Measurements from ENCODE around the gene FRY. TPM values are rescaled to one million over a fixed set of nuclear protein-coding genes. Genes with fewer than 3 reads are reported as not detected.

FRY gene
- total RNA-seq, 2 experiments from 2014 or later = 0.52 to 0.58 TPM

DNA sequence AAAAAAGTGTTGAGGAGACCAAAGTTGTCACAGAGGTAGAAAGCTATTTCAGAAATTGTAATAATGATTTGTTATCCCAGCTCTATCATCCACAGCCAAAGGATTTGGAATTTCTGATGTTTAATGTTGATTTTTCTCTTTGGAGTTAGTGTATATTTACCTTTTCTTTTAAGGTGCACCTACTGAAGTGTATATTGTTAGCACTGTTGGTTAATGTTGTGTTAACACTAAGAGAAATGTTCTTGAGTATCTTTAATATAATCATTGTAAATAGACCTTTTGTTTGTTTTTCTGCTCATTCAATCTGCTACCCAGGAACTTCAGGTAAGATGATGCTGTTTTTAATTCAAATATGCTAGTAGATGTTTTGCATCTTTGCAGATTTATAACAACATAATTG is 226.1 kb downstream of the FRY start:
- no peaks in the 10 kb centered on the region for H3K4me1 Mint-ChIP-seq
- no peak overlapping the region for H3K4me3 Mint-ChIP-seq
- H3K27ac Mint-ChIP-seq = no peak overlapping the region
- no peaks in the 10 kb centered on the region for H3K27me3 Mint-ChIP-seq
- H3K36me3 Mint-ChIP-seq = no peaks in the 10 kb centered on the region
- no peak for DNase-seq
- no peaks in the 10 kb centered on the region for H3K9me3 Mint-ChIP-seq

DNA sequence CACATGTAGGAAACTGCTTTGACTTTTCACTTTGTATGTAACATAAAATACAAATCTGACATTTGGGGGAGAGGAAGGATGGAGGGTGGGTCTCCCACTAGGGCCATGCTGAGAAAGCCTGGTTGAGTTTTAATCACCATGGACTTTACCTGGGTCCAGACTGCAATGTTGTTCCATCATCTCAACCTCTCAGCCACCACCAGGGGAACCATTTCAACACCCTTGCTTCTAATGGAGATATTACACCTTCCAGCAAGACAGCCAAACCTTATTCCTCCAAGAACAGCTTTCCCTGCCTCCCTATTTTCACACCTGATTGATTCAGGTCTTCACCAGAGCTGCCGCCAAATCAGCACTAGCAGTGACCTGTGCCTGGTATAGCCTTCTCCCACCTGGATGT is 227.5 kb downstream of the FRY start:
- Mint-ChIP-seq H3K4me3 (no peak overlapping the region), H3K4me1 (no peaks in the 10 kb centered on the region), H3K27ac (no peak overlapping the region), H3K36me3 (no peaks in the 10 kb centered on the region), H3K9me3 (no peaks in the 10 kb centered on the region), H3K27me3 (no peaks in the 10 kb centered on the region)
- no peak for DNase-seq

DNA sequence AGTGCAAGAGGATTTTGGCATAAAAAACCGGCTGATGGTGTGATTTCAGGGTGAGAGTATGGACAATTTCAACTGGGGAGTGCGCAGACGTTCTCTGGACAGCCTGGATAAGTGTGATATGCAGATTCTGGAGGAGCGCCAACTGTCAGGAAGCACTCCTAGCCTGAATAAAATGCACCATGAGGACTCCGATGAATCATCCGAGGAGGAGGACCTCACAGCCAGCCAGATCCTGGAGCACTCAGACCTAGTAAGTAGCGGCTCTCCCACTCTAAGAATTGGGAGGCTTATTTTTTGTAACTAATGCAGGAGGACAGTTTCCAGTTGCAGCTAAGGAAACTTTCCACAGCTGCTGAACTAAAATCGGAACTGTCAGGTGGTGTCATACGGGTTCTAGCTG is 230.0 kb downstream of the FRY start:
- H3K9me3 Mint-ChIP-seq = no peaks in the 10 kb centered on the region
- no peak for DNase-seq
- no peak overlapping the region for H3K27ac Mint-ChIP-seq
- no peak overlapping the region for H3K4me3 Mint-ChIP-seq
- H3K4me1 Mint-ChIP-seq = peaks cover 4% of the 10 kb centered on the region
- H3K36me3 Mint-ChIP-seq = no peaks in the 10 kb centered on the region
- H3K27me3 Mint-ChIP-seq = no peaks in the 10 kb centered on the region

DNA sequence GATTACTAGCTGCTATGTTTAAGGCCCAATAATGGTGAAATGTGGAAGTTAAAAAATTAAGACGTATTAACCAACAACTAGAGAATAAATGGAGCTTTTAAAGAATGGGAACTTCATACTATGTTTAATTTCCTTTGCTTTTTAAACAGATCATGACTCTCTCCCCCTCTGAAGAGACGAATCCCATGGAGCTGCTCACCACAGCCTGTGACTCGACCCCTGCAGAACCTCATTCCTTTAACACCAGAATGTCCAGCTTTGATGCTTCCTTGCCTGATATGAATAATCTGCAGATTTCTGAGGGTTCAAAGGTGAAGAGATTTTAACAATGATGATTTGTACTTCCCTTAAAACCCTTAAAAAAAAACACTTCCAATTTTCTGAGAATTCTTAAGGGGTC is 230.6 kb downstream of the FRY start:
- H3K4me3 Mint-ChIP-seq = no peak overlapping the region
- no peaks in the 10 kb centered on the region for H3K27me3 Mint-ChIP-seq
- no peaks in the 10 kb centered on the region for H3K36me3 Mint-ChIP-seq
- H3K4me1 Mint-ChIP-seq = peaks cover 4% of the 10 kb centered on the region
- DNase-seq = no peak
- H3K9me3 Mint-ChIP-seq = no peaks in the 10 kb centered on the region
- no peak overlapping the region for H3K27ac Mint-ChIP-seq

DNA sequence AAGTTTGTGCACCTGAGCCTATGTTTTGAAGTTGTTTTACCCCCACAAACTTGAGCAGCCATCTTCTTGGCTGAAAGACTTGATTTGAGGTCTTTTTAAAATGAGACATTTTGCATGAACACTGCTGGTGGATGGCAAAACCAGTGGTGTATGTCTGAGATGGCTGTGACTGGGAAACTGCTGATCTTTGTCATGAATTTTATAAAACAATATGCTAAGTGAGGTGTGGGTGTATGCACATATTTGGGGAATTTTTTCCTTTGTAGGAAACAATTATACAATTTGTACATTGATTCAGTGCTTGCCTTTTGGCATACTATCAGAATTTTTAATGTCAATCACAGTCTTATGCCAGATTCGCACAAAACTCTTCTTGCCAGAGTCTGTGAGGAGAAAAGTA is 231.0 kb downstream of the FRY start:
- Mint-ChIP-seq H3K27me3 (no peaks in the 10 kb centered on the region), H3K4me1 (peaks cover 4% of the 10 kb centered on the region), H3K4me3 (no peak overlapping the region), H3K27ac (no peak overlapping the region), H3K9me3 (no peaks in the 10 kb centered on the region), H3K36me3 (no peaks in the 10 kb centered on the region)
- no peak for DNase-seq

DNA sequence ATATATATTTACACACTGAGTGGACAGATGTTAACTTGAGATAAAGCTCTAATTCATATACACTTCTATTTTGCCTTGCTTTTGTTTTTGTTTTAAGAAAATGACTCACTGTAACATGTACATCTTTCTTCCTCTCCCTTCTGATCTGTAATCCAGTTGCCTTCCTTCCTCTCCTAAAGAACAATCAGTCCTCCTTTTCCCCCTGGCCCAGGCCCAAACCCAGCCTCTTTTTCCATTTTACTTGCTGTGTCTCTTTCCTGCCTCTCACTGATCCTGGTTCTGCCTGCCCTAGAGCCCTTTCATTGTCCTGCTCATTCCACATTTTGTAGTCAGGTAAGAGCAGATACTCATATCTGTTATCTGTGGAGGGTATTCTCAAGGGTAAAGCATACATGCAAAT is 232.8 kb downstream of the FRY start:
- Mint-ChIP-seq H3K9me3 (no peaks in the 10 kb centered on the region), H3K27me3 (no peaks in the 10 kb centered on the region), H3K4me1 (peaks cover 4% of the 10 kb centered on the region), H3K4me3 (no peak overlapping the region), H3K27ac (no peak overlapping the region), H3K36me3 (no peaks in the 10 kb centered on the region)
- no peak for DNase-seq

DNA sequence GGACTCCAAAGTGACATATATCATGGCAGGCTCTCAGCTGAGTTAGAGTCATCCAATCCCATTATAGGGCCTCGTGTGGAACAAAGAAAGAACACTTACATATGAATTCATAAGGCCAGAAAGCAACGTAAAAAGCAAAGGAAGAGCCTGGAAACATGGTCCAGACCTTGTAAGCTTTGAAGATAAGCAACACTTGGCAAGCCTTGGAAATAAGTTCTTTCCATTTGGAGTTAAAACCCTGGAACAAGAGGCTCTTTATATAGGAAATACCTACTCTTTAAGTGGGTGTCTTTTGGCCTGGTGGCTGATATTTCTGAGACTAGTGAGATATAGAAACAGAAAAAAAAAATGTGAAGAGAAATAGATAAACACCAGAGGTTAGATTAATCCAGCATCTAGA is 234.2 kb downstream of the FRY start:
- peaks cover 4% of the 10 kb centered on the region for H3K4me1 Mint-ChIP-seq
- H3K27me3 Mint-ChIP-seq = no peaks in the 10 kb centered on the region
- no peak overlapping the region for H3K4me3 Mint-ChIP-seq
- no peak overlapping the region for H3K27ac Mint-ChIP-seq
- no peaks in the 10 kb centered on the region for H3K9me3 Mint-ChIP-seq
- no peak for DNase-seq
- no peaks in the 10 kb centered on the region for H3K36me3 Mint-ChIP-seq

DNA sequence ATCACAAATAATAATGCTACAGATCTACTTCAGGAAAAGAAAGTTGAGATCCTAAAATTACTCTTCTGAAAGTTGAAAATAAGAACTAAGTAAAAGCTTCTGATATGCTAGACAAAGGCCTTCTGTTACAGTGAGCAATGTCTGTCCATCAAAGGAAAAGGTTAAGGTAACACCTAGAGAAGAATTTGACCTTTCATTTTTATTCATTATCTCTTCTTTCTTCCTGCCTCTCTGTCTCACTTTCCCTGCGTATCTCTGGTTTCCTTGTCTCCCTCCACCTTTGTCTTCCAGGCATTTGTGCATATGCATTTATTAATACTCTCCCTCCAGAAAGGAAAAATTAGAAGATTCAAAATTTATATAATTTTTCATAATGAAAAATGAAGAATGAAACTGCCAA is 234.6 kb downstream of the FRY start:
- Mint-ChIP-seq H3K27me3 (no peaks in the 10 kb centered on the region), H3K27ac (no peak overlapping the region), H3K36me3 (no peaks in the 10 kb centered on the region), H3K4me1 (peaks cover 4% of the 10 kb centered on the region), H3K9me3 (no peaks in the 10 kb centered on the region), H3K4me3 (no peak overlapping the region)
- DNase-seq = no peak

DNA sequence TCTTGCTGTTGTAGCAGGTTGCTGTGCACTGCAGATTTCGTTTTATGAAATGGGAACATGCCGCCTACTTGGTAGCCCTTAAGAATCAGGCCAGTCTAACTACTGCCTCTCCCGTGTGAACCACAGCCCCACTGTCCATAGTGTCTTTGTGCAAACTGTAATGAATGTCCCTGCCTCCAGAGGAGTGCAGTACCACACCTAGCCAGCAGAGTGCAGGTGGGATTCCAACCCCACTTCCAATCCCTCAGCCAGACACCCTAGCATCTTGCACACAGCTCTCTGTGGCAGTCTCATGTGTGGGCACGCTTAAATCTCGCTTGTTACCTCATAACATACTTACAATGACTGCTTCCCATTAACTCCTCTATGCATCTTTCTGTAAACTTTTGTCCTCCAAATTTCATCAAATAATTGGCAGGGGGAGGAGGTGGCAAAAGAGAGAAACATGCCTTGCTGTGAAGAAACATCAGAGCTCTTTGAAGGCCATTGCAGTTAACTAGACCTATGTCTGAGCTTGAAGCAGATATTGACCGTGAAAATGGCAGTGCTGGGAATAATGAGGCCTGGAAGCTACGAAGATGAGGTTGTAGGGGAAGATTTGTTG is 236.4 kb downstream of the FRY start:
- H3K9me3 Mint-ChIP-seq = no peaks in the 10 kb centered on the region
- DNase-seq = peak; percentile 52
- H3K4me3 Mint-ChIP-seq = no peak overlapping the region
- H3K27me3 Mint-ChIP-seq = no peaks in the 10 kb centered on the region
- peaks cover 4% of the 10 kb centered on the region for H3K4me1 Mint-ChIP-seq
- H3K27ac Mint-ChIP-seq = no peak overlapping the region
- H3K36me3 Mint-ChIP-seq = no peaks in the 10 kb centered on the region

DNA sequence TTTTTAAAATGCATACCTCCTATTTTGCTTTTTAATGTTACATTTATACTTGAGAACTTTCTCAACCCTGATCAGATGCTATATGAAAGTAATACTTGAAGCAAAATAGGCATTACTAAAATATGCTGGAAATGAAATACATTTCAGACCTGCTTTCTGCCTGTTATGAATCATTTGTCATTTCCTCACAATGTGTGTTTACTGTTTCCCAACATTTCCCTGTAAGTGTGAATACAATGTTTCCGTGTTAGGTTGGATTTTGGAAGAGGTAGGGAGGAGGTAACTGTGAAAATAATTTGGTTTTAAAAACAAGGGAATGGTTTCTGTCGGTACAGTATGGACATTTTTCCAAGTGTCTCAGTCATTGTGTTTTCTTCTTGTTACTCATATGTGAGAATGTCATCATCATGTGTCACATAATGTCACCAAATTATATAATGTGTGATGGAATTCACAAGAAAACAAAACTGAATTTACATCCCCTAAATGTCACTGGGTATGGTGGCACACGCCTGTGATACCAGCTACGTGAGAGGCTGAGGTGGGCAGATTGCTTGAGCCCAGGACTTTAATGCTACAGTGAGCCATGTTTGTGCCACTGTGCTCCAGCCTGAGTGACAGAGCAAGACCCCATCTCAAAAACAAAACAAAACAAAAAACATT is 240.6 kb downstream of the FRY start:
- Mint-ChIP-seq H3K4me3 (no peak overlapping the region), H3K36me3 (no peaks in the 10 kb centered on the region), H3K4me1 (no peaks in the 10 kb centered on the region), H3K27ac (no peak overlapping the region), H3K27me3 (no peaks in the 10 kb centered on the region), H3K9me3 (no peaks in the 10 kb centered on the region)
- DNase-seq = no peak

DNA sequence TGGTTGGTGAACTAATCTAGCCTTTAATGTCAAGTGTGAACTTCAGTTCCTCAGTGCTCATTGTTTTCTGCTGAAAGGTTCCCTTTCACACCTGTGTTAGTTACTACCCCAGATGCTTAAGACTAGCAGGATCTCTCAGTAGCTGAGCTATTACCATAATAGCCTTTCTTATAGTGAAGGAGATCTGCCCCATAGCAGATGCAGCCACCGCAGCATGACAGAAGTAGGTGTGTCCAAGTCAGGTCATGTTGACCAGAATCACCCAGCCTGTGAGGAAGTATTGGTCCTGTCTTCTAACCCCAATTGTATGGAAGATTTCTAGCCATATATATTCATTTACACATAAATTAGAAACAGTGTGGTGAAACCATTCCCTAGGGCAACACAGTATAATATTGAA is 246.3 kb downstream of the FRY start:
- Mint-ChIP-seq H3K27me3 (no peaks in the 10 kb centered on the region), H3K9me3 (no peaks in the 10 kb centered on the region), H3K36me3 (no peaks in the 10 kb centered on the region), H3K4me3 (no peak overlapping the region), H3K4me1 (peaks cover 2% of the 10 kb centered on the region), H3K27ac (no peak overlapping the region)
- DNase-seq = no peak

DNA sequence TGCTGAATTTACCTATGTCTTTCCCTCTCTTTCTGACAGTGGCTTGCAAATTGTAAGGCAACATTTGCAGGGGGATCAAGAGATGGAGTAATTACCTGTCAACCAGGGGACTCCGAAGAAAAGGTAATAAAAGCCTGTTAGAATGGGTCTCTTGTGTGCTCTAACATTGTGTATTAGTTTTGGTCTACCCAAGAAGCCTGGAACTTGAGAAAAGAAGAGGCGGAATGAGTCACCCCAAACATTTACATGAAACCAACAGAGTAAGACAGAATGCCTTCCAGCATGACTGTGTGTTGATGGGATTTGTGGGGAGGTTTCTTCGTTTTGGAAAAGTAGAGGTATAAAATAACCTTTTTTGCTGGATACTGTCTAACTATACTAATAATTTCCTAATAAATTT is 246.9 kb downstream of the FRY start:
- Mint-ChIP-seq H3K27ac (no peak overlapping the region), H3K36me3 (no peaks in the 10 kb centered on the region), H3K9me3 (no peaks in the 10 kb centered on the region), H3K4me3 (no peak overlapping the region), H3K27me3 (no peaks in the 10 kb centered on the region), H3K4me1 (peaks cover 2% of the 10 kb centered on the region)
- no peak for DNase-seq

DNA sequence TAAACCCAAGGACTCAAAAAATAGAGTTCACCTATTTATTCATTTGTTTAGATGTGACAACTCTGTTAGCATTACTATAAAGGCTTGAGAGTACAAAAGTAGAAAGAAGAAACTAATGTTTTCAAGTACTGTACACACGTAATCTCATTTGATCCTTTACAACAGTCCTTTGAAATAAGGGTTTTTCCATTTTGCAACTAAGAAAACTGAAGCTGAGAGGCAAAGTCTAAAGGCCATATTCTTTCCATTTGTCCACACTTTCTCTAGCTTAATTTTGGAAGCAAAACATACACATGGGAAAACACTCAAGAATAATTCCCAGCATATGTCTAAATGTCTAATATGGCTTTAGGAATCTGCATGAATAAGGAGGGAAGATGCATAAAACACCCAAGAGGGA is 249.5 kb downstream of the FRY start:
- Mint-ChIP-seq H3K4me3 (no peak overlapping the region), H3K9me3 (no peaks in the 10 kb centered on the region), H3K27me3 (peaks cover 3% of the 10 kb centered on the region), H3K36me3 (no peaks in the 10 kb centered on the region), H3K27ac (no peak overlapping the region), H3K4me1 (peaks cover 2% of the 10 kb centered on the region)
- DNase-seq = no peak

DNA sequence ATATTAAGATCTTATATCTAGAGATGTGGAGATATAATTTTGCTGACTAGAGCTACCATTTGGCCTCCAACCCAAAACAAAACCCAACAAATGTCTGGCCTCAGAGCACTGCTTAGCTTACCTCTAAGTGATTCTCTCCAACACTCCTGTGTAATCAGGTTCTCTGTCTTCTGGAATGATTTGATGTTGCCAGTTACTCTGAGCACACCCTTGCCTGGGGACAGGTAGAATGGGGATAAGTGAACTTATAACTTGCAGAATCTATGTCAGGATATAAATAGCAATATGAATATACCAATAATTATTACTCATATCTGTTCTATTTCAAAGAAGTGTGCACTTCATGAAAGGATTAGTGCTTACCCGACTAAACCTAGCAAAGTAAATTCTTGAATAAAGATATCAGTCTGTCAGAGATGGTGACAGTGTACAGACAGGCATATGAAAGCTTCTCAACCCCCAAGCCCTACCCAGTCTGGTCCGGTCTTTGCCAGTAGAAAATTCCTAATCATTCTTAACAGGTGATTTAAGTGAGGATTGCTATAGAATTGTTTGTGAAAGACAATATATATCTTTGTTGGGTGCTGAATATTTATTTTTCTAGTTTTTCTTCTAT is 250.6 kb downstream of the FRY start:
- Mint-ChIP-seq H3K27ac (no peak overlapping the region), H3K4me3 (no peak overlapping the region), H3K36me3 (no peaks in the 10 kb centered on the region), H3K9me3 (no peaks in the 10 kb centered on the region), H3K27me3 (peaks cover 3% of the 10 kb centered on the region), H3K4me1 (peaks cover 2% of the 10 kb centered on the region)
- no peak for DNase-seq

DNA sequence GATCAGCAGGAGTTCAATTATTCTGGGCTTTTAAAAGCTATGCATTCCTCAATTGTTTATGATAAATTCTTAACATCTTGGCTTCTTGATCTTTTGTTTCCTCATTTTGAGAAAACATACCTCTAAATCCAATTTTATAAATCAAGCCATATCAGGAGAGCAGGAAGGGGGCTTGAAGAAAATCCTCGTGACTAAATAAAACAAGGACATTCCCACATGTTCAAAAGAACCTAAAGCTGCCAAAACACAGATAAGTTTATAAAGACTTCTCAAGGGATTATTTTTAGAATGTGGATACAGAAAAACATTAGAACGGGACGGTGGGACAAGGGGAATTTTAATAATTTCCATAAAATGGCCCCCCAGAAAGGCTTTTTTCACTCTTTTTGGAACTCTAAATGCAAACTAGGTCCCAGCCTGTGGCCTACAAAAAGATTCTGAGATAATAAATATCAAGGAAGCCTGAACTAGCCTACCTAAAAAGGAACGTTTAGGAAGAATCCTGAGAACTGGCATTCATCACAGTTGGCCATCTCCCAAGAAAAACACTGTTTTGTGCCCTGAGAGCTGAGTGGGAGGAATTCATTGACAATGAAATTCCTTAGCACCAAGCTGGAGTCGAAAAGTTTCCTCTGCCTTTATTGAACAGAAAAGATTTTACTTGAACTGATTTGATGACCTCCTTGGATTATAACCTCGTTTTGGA is 253.5 kb downstream of the FRY start:
- H3K27ac Mint-ChIP-seq = no peak overlapping the region
- peaks cover 3% of the 10 kb centered on the region for H3K27me3 Mint-ChIP-seq
- H3K9me3 Mint-ChIP-seq = no peaks in the 10 kb centered on the region
- no peak overlapping the region for H3K4me3 Mint-ChIP-seq
- H3K4me1 Mint-ChIP-seq = no peaks in the 10 kb centered on the region
- no peak for DNase-seq
- H3K36me3 Mint-ChIP-seq = no peaks in the 10 kb centered on the region

DNA sequence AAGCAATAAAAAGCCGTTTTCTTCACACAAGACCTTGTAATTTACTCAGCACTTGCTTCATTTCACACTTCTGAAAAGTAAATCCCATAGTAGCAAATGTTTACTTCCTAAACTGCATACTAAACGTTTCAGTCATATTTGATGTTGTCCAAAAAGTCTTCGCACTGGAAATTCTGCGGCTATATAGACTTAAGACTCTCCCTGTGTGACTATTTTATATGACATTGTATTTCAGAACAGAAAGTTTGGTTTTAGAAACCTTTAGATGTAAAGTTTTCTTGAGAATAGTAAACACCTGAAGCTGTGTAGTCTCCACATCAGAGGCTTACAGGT is 254.0 kb downstream of the FRY start:
- no peak for DNase-seq
- Mint-ChIP-seq H3K4me1 (no peaks in the 10 kb centered on the region), H3K27ac (no peak overlapping the region), H3K4me3 (no peak overlapping the region), H3K27me3 (peaks cover 3% of the 10 kb centered on the region), H3K9me3 (no peaks in the 10 kb centered on the region), H3K36me3 (no peaks in the 10 kb centered on the region)
